ENCODE results near the gene SPTBN5. TPM values are rescaled to one million over a fixed set of nuclear protein-coding genes. Genes with fewer than 3 reads are reported as not detected.

SPTBN5 gene
- total RNA-seq, 1 donor from 2014 or later = 1.9 TPM

- intact Hi-C loops (cut with DNase I) = no loop called here
- Histone ChIP-seq H3K4me3 (no peak overlapping the region), H3K27me3 (no peaks in the 10 kb centered on the region), H3K9me3 (no peaks in the 10 kb centered on the region), H3K36me3 (peaks cover 17% of the 10 kb centered on the region), H3K27ac (no peak overlapping the region), H3K4me1 (no peaks in the 10 kb centered on the region)
- no peak for TF ChIP-seq CTCF (IDR thresholded peaks at IDR 0.05)
- no peak for ATAC-seq
- no peak for DNase-seq
Measured at GRCh38 chr15:41804361-41804760, 89.5 kb downstream of the SPTBN5 start.

GRCh38 chr15:41801850-41802455 is 91.9 kb downstream of the SPTBN5 start:
- no peaks in the 10 kb centered on the region for H3K9me3 ChIP-seq
- TF ChIP-seq CTCF (IDR thresholded peaks at IDR 0.05) = no peak
- H3K27ac ChIP-seq = no peak overlapping the region
- no peaks in the 10 kb centered on the region for H3K27me3 ChIP-seq
- H3K36me3 ChIP-seq = peaks cover 13% of the 10 kb centered on the region
- ATAC-seq (no peak), DNase-seq (no peak)
- intact Hi-C loops (cut with DNase I) = no loop called here
- no peak overlapping the region for H3K4me3 ChIP-seq
- H3K4me1 ChIP-seq = peaks cover 3% of the 10 kb centered on the region

- Histone ChIP-seq H3K27me3 (no peaks in the 10 kb centered on the region), H3K9me3 (no peaks in the 10 kb centered on the region), H3K4me3 (no peak overlapping the region), H3K4me1 (peaks cover 9% of the 10 kb centered on the region), H3K36me3 (peaks cover 13% of the 10 kb centered on the region), H3K27ac (no peak overlapping the region)
- TF ChIP-seq CTCF (IDR thresholded peaks at IDR 0.05) = no peak
- intact Hi-C loops (cut with DNase I) = no loop called here
- ATAC-seq = no peak
- DNase-seq = no peak
Measured at GRCh38 chr15:41801185-41801584, 92.7 kb downstream of the SPTBN5 start.

GRCh38 chr15:41799488-41799805 is 94.4 kb downstream of the SPTBN5 start:
- Histone ChIP-seq H3K27ac (no peak overlapping the region), H3K36me3 (peaks cover 13% of the 10 kb centered on the region), H3K27me3 (no peaks in the 10 kb centered on the region), H3K9me3 (no peaks in the 10 kb centered on the region), H3K4me1 (peaks cover 13% of the 10 kb centered on the region), H3K4me3 (no peak overlapping the region)
- intact Hi-C loops (cut with DNase I) = no loop called here
- no peak for TF ChIP-seq CTCF (IDR thresholded peaks at IDR 0.05)
- DNase-seq (no peak), ATAC-seq (no peak)

- intact Hi-C loops (cut with DNase I) = no loop called here
- Histone ChIP-seq H3K4me1 (peaks cover 13% of the 10 kb centered on the region), H3K9me3 (no peaks in the 10 kb centered on the region), H3K4me3 (no peak overlapping the region), H3K27ac (no peak overlapping the region), H3K36me3 (peaks cover 13% of the 10 kb centered on the region), H3K27me3 (no peaks in the 10 kb centered on the region)
- no peak for TF ChIP-seq CTCF (IDR thresholded peaks at IDR 0.05)
- peak; percentile 58 for ATAC-seq
- no peak for DNase-seq
Measured at GRCh38 chr15:41798607-41799487, 95.0 kb downstream of the SPTBN5 start.

Small RNA genes lying within 50 kb of the gene (microRNA-seq; reads per million reads assigned to microRNA genes)
- gene MIR4310 (ENCODE audit: borderline microRNAs expressed) = not detected

Other genes starting within 250 kb of the SPTBN5 start
- 39.2 TPM for gene MGA, start 233.6 kb downstream of the SPTBN5 start, total RNA-seq
- 22.4 TPM for gene MAPKBP1, start 119.6 kb downstream of the SPTBN5 start, total RNA-seq
- 36.7 TPM for gene JMJD7, start 66.0 kb downstream of the SPTBN5 start, total RNA-seq
- 14.4 TPM for gene PLA2G4B, start 55.2 kb downstream of the SPTBN5 start, total RNA-seq
- 39.5 TPM for gene EHD4, start 78.5 kb upstream of the SPTBN5 start, total RNA-seq
- gene PLA2G4E, start 127.0 kb upstream of the SPTBN5 start, total RNA-seq = 1.5 TPM
- gene PLA2G4D, start 200.5 kb upstream of the SPTBN5 start, total RNA-seq = not detected